Hepatocyte (in vitro differentiated cells): ENCODE measurements around the gene ETV5. TPM values are rescaled to one million over a fixed set of nuclear protein-coding genes. Genes with fewer than 3 reads are reported as not detected.

Source experiments
- DNase-seq: peaks from one replicate; pipeline ENCODE4 v3.0.0-alpha.2; 2016; ENCODE audit warnings: low spot score
- H2AFZ ChIP-seq: fragments of 200-600 bp; sonication (generic); 2 replicates; pipeline ENCODE4 v1.6.0; 2016; ENCODE audit warnings: antibody characterized with exemption, mild to moderate bottlenecking
- H3K27ac ChIP-seq: fragments of 200-600 bp; sonication (generic); 2 replicates; pipeline ENCODE4 v1.5.1; 2016; ENCODE audit warnings: mild to moderate bottlenecking
- H3K27me3 ChIP-seq: fragments of 200-600 bp; sonication (generic); 2 replicates; pipeline ENCODE4 v1.6.1; 2016
- H3K36me3 ChIP-seq: fragments of 200-600 bp; sonication (generic); replicated peaks from 2 replicates; pipeline ENCODE4 v1.5.1; 2016; ENCODE audit warnings: low read depth; ENCODE audit not compliant: insufficient read depth
- H3K4me1 ChIP-seq: fragments of 200-600 bp; sonication (generic); 2 replicates; pipeline ENCODE4 v1.5.1; 2016; ENCODE audit warnings: mild to moderate bottlenecking, moderate library complexity; ENCODE audit not compliant: insufficient read depth
- H3K4me2 ChIP-seq: fragments of 200-600 bp; sonication (generic); 2 replicates; pipeline ENCODE4 v1.6.0; 2016
- H3K4me3 ChIP-seq: fragments of 200-600 bp; sonication (generic); 2 replicates; pipeline ENCODE4 v1.5.1; 2016; ENCODE audit warnings: mild to moderate bottlenecking
- H3K79me2 ChIP-seq: fragments of 200-600 bp; sonication (generic); 2 replicates; pipeline ENCODE4 v1.6.0; 2017; ENCODE audit warnings: mild to moderate bottlenecking
- H3K9me2 ChIP-seq: fragments of 200-600 bp; sonication (generic); replicated peaks from 2 replicates; pipeline ENCODE4 v1.6.0; 2017; ENCODE audit warnings: mild to moderate bottlenecking; ENCODE audit not compliant: insufficient read depth
- H3K9me3 ChIP-seq: fragments of 200-600 bp; sonication (generic); 2 replicates; pipeline ENCODE4 v1.5.1; 2016; ENCODE audit warnings: low read depth, mild to moderate bottlenecking
- H4K20me1 ChIP-seq: fragments of 200-600 bp; sonication (generic); 2 replicates; pipeline ENCODE4 v1.6.0; 2016; ENCODE audit warnings: mild to moderate bottlenecking; ENCODE audit not compliant: insufficient read depth, poor library complexity, severe bottlenecking
- EZH2 ChIP-seq: fragments of 200-600 bp; sonication (generic); IDR thresholded peaks from 2 replicates; pipeline ENCODE4 v1.6.1; 2016; ENCODE audit warnings: antibody characterized with exemption, mild to moderate bottlenecking, borderline replicate concordance
- EZH2phosphoT487 ChIP-seq: fragments of 200-600 bp; sonication (generic); IDR thresholded peaks from one replicate; pipeline ENCODE4 v1.6.1; 2018; ENCODE audit warnings: antibody characterized with exemption, mild to moderate bottlenecking, low read depth, moderate library complexity; ENCODE audit not compliant: unreplicated experiment, severe bottlenecking
- WGBS: methylation state at CpG from one replicate; pipeline ENCODE4 v1.1.6; 2016; ENCODE audit warnings: low lambda C conversion rate; ENCODE audit errors: missing lambda C conversion rate; 5-methylcytosine and 5-hydroxymethylcytosine counted together
- polyA plus RNA-seq: library from polyadenylated mRNA; unstranded; fragments of >200 nt; fragmentation: Nextera tagmentation; extraction: Ambion mirVana; gene quantifications from 2 replicates; pipeline ENCODE4 v1.2.1, GENCODE V29; 2016
- total RNA-seq: library from RNA; depleted of rRNA; stranded (reverse); fragments of >200 nt; gene quantifications from 2 replicates; pipeline ENCODE4 v1.2.3, GENCODE V29; 2014
- TF ChIP-seq, protein P1 (sequence below): fragments of 200-600 bp; sonication (generic); IDR thresholded peaks from 2 replicates; pipeline ENCODE4 v1.5.1; 2016; ENCODE audit warnings: antibody characterized with exemption, mild to moderate bottlenecking; ENCODE audit not compliant: poor library complexity

ETV5 gene
- total and polyA plus RNA-seq, 2 experiments from 2014 or later, result 12.2 to 15.0 TPM

DNA sequence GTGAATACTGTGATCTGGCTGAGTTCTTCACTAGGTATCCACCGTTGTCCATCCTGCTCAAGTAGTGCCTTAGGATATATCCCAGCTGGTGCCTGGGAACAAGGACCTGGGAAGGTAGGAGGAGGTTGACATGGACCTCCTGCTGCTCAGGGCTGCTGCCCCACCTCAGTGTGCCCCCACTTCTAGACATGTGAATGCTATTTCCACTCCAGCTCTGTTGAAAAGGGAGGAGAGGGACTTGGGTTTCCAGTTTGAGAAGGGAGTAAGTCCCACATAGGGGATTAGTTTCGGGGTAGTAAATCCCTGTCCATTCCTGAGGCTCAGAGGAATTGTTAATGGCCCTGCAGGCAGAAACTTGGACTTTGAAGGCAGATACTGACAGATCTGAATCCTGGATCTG lies 32.9 kb upstream of the ETV5 start:
- no peak overlapping the region for H3K4me3 ChIP-seq
- no peaks in the 10 kb centered on the region for H3K36me3 ChIP-seq
- WGBS, result 45% methylated on average over 2 of the region's 2 CpGs
- no peak for DNase-seq
- H3K9me2 ChIP-seq, result no peaks in the 10 kb centered on the region
- H3K79me2 ChIP-seq, result no peaks in the 10 kb centered on the region
- no peaks in the 10 kb centered on the region for H3K27me3 ChIP-seq
- TF ChIP-seq EZH2, result no peak
- TF ChIP-seq, protein P1, sequence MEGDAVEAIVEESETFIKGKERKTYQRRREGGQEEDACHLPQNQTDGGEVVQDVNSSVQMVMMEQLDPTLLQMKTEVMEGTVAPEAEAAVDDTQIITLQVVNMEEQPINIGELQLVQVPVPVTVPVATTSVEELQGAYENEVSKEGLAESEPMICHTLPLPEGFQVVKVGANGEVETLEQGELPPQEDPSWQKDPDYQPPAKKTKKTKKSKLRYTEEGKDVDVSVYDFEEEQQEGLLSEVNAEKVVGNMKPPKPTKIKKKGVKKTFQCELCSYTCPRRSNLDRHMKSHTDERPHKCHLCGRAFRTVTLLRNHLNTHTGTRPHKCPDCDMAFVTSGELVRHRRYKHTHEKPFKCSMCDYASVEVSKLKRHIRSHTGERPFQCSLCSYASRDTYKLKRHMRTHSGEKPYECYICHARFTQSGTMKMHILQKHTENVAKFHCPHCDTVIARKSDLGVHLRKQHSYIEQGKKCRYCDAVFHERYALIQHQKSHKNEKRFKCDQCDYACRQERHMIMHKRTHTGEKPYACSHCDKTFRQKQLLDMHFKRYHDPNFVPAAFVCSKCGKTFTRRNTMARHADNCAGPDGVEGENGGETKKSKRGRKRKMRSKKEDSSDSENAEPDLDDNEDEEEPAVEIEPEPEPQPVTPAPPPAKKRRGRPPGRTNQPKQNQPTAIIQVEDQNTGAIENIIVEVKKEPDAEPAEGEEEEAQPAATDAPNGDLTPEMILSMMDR, result no peak
- no peak for TF ChIP-seq EZH2phosphoT487
- no peaks in the 10 kb centered on the region for H4K20me1 ChIP-seq
- no peak overlapping the region for H3K4me2 ChIP-seq
- H2AFZ ChIP-seq, result no peak overlapping the region
- H3K4me1 ChIP-seq, result no peaks in the 10 kb centered on the region
- no peaks in the 10 kb centered on the region for H3K9me3 ChIP-seq
- no peak overlapping the region for H3K27ac ChIP-seq

DNA sequence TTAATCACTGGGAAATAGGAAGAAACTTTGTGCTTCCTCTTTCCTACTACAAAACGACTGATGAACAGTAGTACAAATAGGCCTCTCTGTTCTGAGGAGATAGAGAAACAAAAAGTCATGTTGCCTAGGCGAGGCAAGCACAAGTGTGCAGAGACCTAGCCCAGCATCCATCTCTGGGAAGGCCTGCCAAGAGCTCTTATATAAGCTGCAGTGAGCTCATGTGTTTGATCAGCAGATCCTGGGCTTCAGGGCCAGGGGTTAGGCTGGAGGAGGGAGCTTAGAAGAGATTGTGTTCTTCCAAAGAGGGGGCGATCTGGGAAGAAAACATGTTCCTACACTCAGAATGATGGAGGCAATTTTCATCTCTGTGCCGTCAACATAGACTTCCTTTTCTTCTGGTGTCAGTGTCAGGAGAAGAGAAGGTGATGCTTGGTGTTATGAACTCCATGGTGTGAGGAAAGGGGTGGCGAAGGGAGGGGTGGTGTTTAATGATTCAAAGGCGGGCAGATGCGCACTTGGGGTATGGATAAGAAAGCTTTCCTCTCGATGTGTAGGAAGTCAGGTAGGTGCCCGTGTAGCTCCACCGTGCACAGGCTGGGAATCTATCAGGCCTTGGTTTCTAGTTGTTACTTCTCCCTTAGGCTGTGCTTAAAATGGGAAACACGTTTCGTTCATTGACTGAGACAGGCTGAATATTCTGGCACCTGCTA lies 29.5 kb upstream of the ETV5 start:
- no peak overlapping the region for H3K4me2 ChIP-seq
- H3K9me3 ChIP-seq, result no peaks in the 10 kb centered on the region
- H3K27me3 ChIP-seq, result no peaks in the 10 kb centered on the region
- 84% methylated on average over 12 of the region's 12 CpGs for WGBS
- H3K4me1 ChIP-seq, result no peaks in the 10 kb centered on the region
- no peaks in the 10 kb centered on the region for H3K9me2 ChIP-seq
- H3K79me2 ChIP-seq, result no peaks in the 10 kb centered on the region
- H3K36me3 ChIP-seq, result no peaks in the 10 kb centered on the region
- no peak overlapping the region for H3K27ac ChIP-seq
- no peak overlapping the region for H3K4me3 ChIP-seq
- TF ChIP-seq EZH2, result no peak
- TF ChIP-seq EZH2phosphoT487, result no peak
- TF ChIP-seq, protein P1, result no peak
- H2AFZ ChIP-seq, result no peak overlapping the region
- DNase-seq, result no peak
- no peaks in the 10 kb centered on the region for H4K20me1 ChIP-seq

DNA sequence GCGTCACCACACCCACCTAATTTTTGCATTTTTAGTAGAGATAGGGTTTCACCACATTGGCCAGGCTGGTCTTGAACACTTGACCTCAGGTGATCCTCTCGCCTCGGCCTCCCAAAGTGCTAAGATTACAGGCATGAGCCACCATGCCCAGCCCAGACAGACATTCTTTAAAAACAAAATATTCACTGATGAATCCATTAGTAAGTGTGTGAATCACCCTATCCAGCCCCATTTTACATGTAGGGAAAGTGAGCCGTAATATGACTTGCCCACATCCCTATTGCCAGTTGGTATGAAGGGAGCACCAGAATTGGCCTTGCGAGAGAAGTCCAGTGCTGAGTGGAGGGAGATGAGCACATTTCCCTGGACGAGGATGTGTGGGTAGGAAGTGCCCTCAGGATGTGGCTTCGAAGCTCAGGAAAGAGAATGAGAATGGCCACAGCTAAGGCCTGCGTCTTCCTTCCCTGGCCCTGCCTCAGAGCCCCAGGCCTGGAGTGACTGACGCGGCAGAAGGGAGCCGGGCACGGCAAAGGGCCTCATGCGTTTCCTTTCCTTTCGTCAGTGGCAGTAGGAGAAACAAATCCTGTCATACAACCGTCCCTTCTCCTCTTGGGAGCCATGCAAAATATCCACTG lies 28.3 kb upstream of the ETV5 start:
- WGBS, result 90% methylated on average over 15 of the region's 15 CpGs
- Histone ChIP-seq H3K9me2 (no peaks in the 10 kb centered on the region), H4K20me1 (no peaks in the 10 kb centered on the region), H3K36me3 (no peaks in the 10 kb centered on the region), H3K27me3 (no peaks in the 10 kb centered on the region), H3K79me2 (no peaks in the 10 kb centered on the region), H3K4me3 (no peak overlapping the region), H3K9me3 (no peaks in the 10 kb centered on the region), H3K27ac (no peak overlapping the region), H3K4me1 (no peaks in the 10 kb centered on the region), H3K4me2 (no peak overlapping the region), H2AFZ (no peak overlapping the region)
- no peak for DNase-seq
- no peak for TF ChIP-seq EZH2
- TF ChIP-seq EZH2phosphoT487, result no peak
- TF ChIP-seq, protein P1, result no peak
